Endodermal cell (in vitro differentiated cells): Measurements from ENCODE around the gene RAB5IF. TPM values are rescaled to one million over a fixed set of nuclear protein-coding genes. Genes with fewer than 3 reads are reported as not detected.

Experiments used
- DNase-seq: peaks from one replicate; pipeline ENCODE4 v3.0.0-alpha.2; 2017
- H3K27ac ChIP-seq: 2 replicates; pipeline ENCODE4 v1.5.1; 2013; ENCODE audit warnings: mild to moderate bottlenecking, low read depth, low read length, moderate library complexity
- H3K27me3 ChIP-seq: 2 replicates; pipeline ENCODE4 v1.6.1; 2013; ENCODE audit warnings: mild to moderate bottlenecking, low read length, moderate library complexity; ENCODE audit not compliant: insufficient read depth, control insufficient read depth, poor library complexity, severe bottlenecking
- H3K36me3 ChIP-seq: 2 replicates; pipeline ENCODE4 v1.7.0; 2013; ENCODE audit warnings: mild to moderate bottlenecking, low read length, moderate library complexity; ENCODE audit not compliant: control insufficient read depth, insufficient read depth
- H3K4me1 ChIP-seq: one replicate; pipeline ENCODE4 v1.7.0; 2013; ENCODE audit warnings: low read length; ENCODE audit not compliant: control insufficient read depth, insufficient read depth
- H3K4me3 ChIP-seq: 2 replicates; pipeline ENCODE4 v1.5.1; 2013; ENCODE audit warnings: mild to moderate bottlenecking, low read length, moderate library complexity
- H3K9ac ChIP-seq: 2 replicates; pipeline ENCODE4 v1.6.1; 2013; ENCODE audit warnings: mild to moderate bottlenecking, low read length, moderate library complexity; ENCODE audit not compliant: poor library complexity, severe bottlenecking; ENCODE audit errors: extremely low read depth
- H3K9me3 ChIP-seq: 2 replicates; pipeline ENCODE4 v1.6.1; 2013; ENCODE audit warnings: mild to moderate bottlenecking, low read length, moderate library complexity; ENCODE audit not compliant: control insufficient read depth
- H3K27ac Mint-ChIP-seq: 2 replicates; pipeline ENCODE4 v1.8.0; 2020; ENCODE audit warnings: mixed read lengths
- H3K27me3 Mint-ChIP-seq: 2 replicates; pipeline ENCODE4 v1.8.0; 2021; ENCODE audit warnings: mild to moderate bottlenecking, mixed read lengths; ENCODE audit not compliant: insufficient read depth
- H3K36me3 Mint-ChIP-seq: 2 replicates; pipeline ENCODE4 v1.8.0; 2020; ENCODE audit warnings: low read depth, mixed read lengths
- H3K4me1 Mint-ChIP-seq: 2 replicates; pipeline ENCODE4 v1.8.0; 2020; ENCODE audit warnings: mixed read lengths
- H3K4me3 Mint-ChIP-seq: 2 replicates; pipeline ENCODE4 v1.8.0; 2020; ENCODE audit warnings: mild to moderate bottlenecking, moderate library complexity, mixed read lengths
- H3K9me3 Mint-ChIP-seq: 2 replicates; pipeline ENCODE4 v1.8.0; 2020; ENCODE audit warnings: mild to moderate bottlenecking, mixed read lengths
- CTCF ChIP-seq: fragments of 200-600 bp; sonication (generic); conservative IDR thresholded peaks from 2 replicates; pipeline ENCODE4 v1.5.0; 2021; ENCODE audit warnings: antibody characterized with exemption, mild to moderate bottlenecking
- WGBS, 2 experiments: methylation state at CpG; one replicate each; pipeline versions ENCODE4 v1.1.5 to v1.1.7; 2013; ENCODE audit warnings: missing lambda C conversion rate in 2 of 2, mixed read lengths in 1 of 2; ENCODE audit not compliant: insufficient coverage in 1 of 2, insufficient read length in 1 of 2; 5-methylcytosine and 5-hydroxymethylcytosine counted together
- total RNA-seq, 2 donors: library from RNA; stranded (reverse); fragmentation: NEBNext Ultra II Directional in 1 of 2; extraction: Animal tissue kit (Norgen Biotek cat#: 25700) in 1 of 2; gene quantifications; 2 replicates in 1 of 2; 3 replicates in 1 of 2; pipeline ENCODE4 v1.2.1, GENCODE V29; 2021

RAB5IF gene
- total RNA-seq, 2 donors from 2014 or later: 98.9 to 99.9 TPM

- peaks cover 4% of the 10 kb centered on the region for H3K36me3 Mint-ChIP-seq
- TF ChIP-seq CTCF: peak; percentile 10
- peak overlapping the region; percentile 86 for H3K27ac ChIP-seq
- H3K9me3 Mint-ChIP-seq: no peaks in the 10 kb centered on the region
- H3K4me3 Mint-ChIP-seq: peak overlapping the region; percentile 82
- H3K27me3 Mint-ChIP-seq: no peaks in the 10 kb centered on the region
- no peaks in the 10 kb centered on the region for H3K27me3 ChIP-seq
- H3K9ac ChIP-seq: peak overlapping the region; percentile 86
- no peak for DNase-seq
- no peak overlapping the region for H3K27ac Mint-ChIP-seq
- peak overlapping the region; percentile 90 for H3K4me3 ChIP-seq
- peaks cover 34% of the 10 kb centered on the region for H3K4me1 Mint-ChIP-seq
- no peaks in the 10 kb centered on the region for H3K9me3 ChIP-seq
- H3K4me1 ChIP-seq: peaks cover 8% of the 10 kb centered on the region
- peaks cover 10% of the 10 kb centered on the region for H3K36me3 ChIP-seq
- 0% methylated on average over 4 to 52 of the region's 53 CpGs for WGBS, 2 experiments
Observed at GRCh38 chr20:36573798-36574365, 31.7 kb upstream of the RAB5IF start.

- peak; percentile 79 for DNase-seq
- 0% methylated on average over 11 to 59 of the region's 69 CpGs for WGBS, 2 experiments
- peaks cover 8% of the 10 kb centered on the region for H3K4me1 ChIP-seq
- peak overlapping the region; percentile 94 for H3K27ac Mint-ChIP-seq
- H3K36me3 Mint-ChIP-seq: peaks cover 9% of the 10 kb centered on the region
- H3K4me1 Mint-ChIP-seq: peaks cover 32% of the 10 kb centered on the region
- peak overlapping the region; percentile 82 for H3K4me3 Mint-ChIP-seq
- H3K36me3 ChIP-seq: peaks cover 15% of the 10 kb centered on the region
- no peaks in the 10 kb centered on the region for H3K27me3 ChIP-seq
- no peaks in the 10 kb centered on the region for H3K9me3 ChIP-seq
- H3K4me3 ChIP-seq: peak overlapping the region; percentile 90
- peak overlapping the region; percentile 86 for H3K27ac ChIP-seq
- TF ChIP-seq CTCF: no peak
- peak overlapping the region; percentile 86 for H3K9ac ChIP-seq
- H3K27me3 Mint-ChIP-seq: no peaks in the 10 kb centered on the region
- H3K9me3 Mint-ChIP-seq: no peaks in the 10 kb centered on the region
Observed at GRCh38 chr20:36574366-36575135, 31.0 kb upstream of the RAB5IF start.

- Mint-ChIP-seq H3K36me3 (peaks cover 20% of the 10 kb centered on the region), H3K4me3 (no peak overlapping the region), H3K4me1 (peaks cover 27% of the 10 kb centered on the region), H3K27ac (peak overlapping the region; percentile 94), H3K27me3 (no peaks in the 10 kb centered on the region), H3K9me3 (no peaks in the 10 kb centered on the region)
- 88 to 100% methylated on average over 1 of the region's 1 CpG for WGBS, 2 experiments
- Histone ChIP-seq H3K27me3 (no peaks in the 10 kb centered on the region), H3K4me1 (peaks cover 8% of the 10 kb centered on the region), H3K9ac (no peak overlapping the region), H3K9me3 (no peaks in the 10 kb centered on the region), H3K36me3 (peaks cover 27% of the 10 kb centered on the region), H3K27ac (no peak overlapping the region), H3K4me3 (peak overlapping the region; percentile 90)
- no peak for DNase-seq
- no peak for TF ChIP-seq CTCF
Observed at GRCh38 chr20:36576081-36576445, 29.5 kb upstream of the RAB5IF start.
